Sciatic nerve (tissue), 2 donors: ENCODE measurements around the gene ZBTB5. TPM values are rescaled to one million over a fixed set of nuclear protein-coding genes. Genes with fewer than 3 reads are reported as not detected.
A peak's percentile ranks its signal among the peaks of the same experiment; 100 is the strongest.
"Not testable (repeated sequence)": the region's sequence is repeated elsewhere in the genome, so short reads cannot be mapped to it uniquely, and the experiment has no call there.

Source experiments
- ATAC-seq: fragments of 200-7000 bp; cut with Tn5 transposase; one replicate; pipeline ENCODE4 v1.9.1; 2020; ENCODE audit warnings: mild to moderate bottlenecking, moderate library complexity
- DNase-seq: peaks from one replicate; pipeline ENCODE4 v3.0.0-alpha.2; 2020; ENCODE audit warnings: low spot score
- intact Hi-C: fragments of 100-400 bp; cut with DNase I; formaldehyde crosslinking; loops from one replicate; pipeline ENCODE4 v1.14.2; 2022
- total RNA-seq: library from RNA; stranded (reverse); fragmentation: NEBNext Ultra II Directional; extraction: Animal tissue kit (Norgen Biotek cat#: 25700); gene quantifications from one replicate; pipeline ENCODE4 v1.2.1, GENCODE V29; 2021
- donor health status: DM: no; HTN: no; CAD: no.
- donor health status: DM: no; HTN: no; CAD: no.

ZBTB5 gene
- total RNA-seq, 1 donor from 2014 or later: 11.3 TPM

GRCh38 chr9:37412431-37413151, 52.7 kb downstream of the ZBTB5 start:
- no peak for DNase-seq
- intact Hi-C loops: no loop called here
- no peak for ATAC-seq

DNA sequence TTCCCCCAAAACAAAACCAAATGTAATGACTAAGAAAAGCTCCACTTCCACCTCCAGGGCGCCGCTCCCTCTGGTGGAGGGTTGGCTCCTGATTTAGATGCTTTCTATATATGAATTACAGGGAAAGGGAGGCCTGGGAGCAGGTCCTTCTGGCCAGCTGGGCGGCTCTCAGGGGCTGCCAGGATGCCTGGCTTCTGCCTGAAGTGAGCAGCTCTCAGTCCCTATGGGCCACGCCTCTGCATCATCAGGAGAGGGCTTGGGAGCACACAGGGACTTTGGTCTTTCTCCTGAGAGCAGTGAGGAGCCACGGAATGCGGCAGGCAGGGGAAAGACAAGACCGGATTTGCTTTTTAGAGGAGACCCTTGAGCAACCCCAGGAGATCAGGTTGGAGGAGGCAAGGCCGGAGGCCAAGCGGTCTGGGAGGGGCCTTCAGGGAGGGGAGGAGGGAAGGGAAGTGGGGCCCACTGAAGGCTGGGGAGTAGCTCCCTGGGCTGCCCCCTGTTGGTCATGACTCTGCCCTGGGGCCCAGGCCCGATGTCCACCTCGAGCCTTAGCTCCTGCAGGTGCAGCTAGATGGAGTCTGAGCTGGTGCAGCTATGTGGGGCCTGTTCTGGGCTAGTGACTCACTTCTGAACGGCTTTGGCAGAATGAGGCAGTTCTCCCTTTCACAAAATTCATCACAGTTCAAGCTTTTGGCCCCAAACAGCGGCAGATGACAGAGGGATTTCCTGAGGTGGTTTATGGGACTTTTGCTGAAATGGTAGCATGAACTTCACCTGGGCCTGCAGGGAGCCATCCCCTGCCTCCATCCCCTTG, 54.1 kb downstream of the ZBTB5 start:
- ATAC-seq: no peak
- no peak for DNase-seq
- intact Hi-C loops: no loop called here

DNA sequence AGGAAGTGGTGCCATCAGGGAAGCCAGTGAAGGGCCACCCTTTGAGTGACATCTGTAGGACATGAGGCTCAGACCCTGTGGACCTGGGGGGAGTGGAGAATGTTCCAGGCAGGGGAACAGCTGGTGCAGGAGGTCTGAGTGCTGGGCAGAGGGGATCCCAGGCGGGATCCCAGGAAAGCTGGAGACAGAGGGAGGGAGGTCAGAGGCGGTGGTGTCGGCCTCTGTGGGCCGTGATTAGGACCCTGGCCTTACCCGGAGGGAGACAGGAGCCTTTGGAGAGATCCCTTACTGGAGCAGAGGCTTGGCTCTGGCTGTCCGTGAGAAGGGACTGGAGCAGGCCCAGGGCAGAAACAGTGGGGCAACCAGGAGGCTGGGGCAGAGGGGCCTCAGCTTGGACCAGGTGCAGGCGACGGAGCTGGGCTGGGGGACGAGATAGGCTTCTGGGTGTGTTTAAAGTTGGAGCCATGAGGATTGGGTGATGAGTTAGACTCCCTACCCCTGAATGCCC, 54.8 kb downstream of the ZBTB5 start:
- intact Hi-C loops: no loop called here
- no peak for DNase-seq
- no peak for ATAC-seq

GRCh38 chr9:37408933-37409710, 56.1 kb downstream of the ZBTB5 start:
- intact Hi-C loops: no loop called here
- DNase-seq (no peak), ATAC-seq (no peak)

GRCh38 chr9:37407468-37407867, 57.8 kb downstream of the ZBTB5 start:
- DNase-seq (no peak), ATAC-seq (no peak)
- intact Hi-C loops: no loop called here

- no peak for ATAC-seq
- no peak for DNase-seq
- intact Hi-C loops: no loop called here
Measured at GRCh38 chr9:37406603-37407401, 58.4 kb downstream of the ZBTB5 start.

GRCh38 chr9:37405764-37406380, 59.4 kb downstream of the ZBTB5 start:
- ATAC-seq (no peak), DNase-seq (no peak)
- intact Hi-C loops: no loop called here

DNA sequence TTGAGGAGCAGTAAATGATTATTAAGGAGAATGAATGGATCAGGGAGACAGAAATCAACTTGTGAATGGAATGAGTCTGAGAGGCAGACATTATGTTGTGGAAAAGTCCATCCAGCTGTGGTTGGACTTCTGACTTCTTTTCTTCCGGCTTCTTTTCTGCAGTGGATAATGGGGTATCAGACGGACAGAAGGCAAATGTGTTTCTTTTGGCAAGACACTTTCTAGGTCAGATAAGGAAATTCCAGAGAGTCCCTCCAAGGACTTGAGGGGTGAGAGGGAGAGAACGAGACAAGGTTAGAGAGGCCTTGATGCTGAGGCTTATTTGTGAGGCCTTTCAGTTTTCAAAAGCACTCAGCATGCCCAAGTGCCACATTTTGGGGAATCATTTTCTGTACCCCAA, 59.9 kb downstream of the ZBTB5 start:
- peak; percentile 32 for ATAC-seq
- intact Hi-C loops: no loop called here
- DNase-seq: no peak

GRCh38 chr9:37404590-37404989, 60.7 kb downstream of the ZBTB5 start:
- intact Hi-C loops: loop anchor here (5.0 kb wide), 1 partner anchor 277 kb away; no protein-coding TSS in a partner anchor
- no peak for ATAC-seq
- no peak for DNase-seq

GRCh38 chr9:37399336-37399735, 65.9 kb downstream of the ZBTB5 start:
- intact Hi-C loops: no loop called here
- ATAC-seq: no peak

DNA sequence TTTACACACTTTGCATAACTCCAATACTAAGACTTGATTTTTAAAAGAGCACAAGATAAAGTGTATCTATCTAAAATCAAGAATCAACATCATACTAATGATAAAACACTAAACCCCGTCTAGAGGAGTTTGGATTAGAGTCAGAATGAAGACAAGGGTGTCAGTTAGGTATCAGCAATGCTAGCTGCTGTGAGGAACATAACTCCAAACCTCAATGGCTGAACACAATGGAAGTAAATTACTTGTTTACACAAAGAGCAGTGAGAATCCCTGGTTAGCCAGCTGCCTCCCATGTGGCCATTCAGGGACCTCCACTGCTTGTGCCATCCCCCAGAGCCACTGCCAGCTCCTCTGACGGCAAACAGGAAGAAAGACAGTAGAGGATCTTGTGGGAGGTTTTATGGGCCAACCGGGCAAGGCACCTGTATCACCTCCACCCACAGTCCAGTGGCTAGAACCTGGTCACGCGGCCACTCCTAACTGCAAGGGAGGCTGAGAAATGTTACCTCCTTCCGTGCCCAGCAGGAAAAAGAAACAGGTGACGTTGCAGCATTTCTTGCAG, 66.7 kb downstream of the ZBTB5 start:
- ATAC-seq (no peak), DNase-seq (no peak)
- intact Hi-C loops: no loop called here

More at GRCh38 chr9:37399336-37399735, 65.9 kb downstream of the ZBTB5 start:
- no peak for DNase-seq

DNA sequence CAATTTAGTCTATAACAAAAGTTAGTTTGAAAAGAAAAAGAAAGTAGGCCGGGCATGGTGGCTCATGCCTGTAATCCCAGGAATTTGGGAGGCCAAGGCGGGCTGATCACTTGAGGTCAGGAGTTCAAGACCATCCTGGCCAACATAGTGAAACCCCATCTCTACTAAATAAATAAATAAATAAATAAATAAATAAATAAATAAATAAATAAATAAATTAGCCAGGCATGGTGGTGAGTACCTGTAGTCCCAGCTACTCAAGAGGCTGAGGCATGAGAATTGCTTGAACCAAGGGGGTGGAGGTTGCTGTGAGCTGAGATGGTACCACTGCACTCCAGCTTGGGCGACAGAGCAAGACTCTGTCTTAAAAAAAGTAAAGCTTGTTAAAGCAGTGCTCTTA, 67.3 kb downstream of the ZBTB5 start:
- intact Hi-C loops, ATAC-seq, DNase-seq: not testable (repeated sequence)

GRCh38 chr9:37395663-37396062, 69.6 kb downstream of the ZBTB5 start:
- DNase-seq: no peak
- ATAC-seq: no peak
- intact Hi-C loops: no loop called here

DNA sequence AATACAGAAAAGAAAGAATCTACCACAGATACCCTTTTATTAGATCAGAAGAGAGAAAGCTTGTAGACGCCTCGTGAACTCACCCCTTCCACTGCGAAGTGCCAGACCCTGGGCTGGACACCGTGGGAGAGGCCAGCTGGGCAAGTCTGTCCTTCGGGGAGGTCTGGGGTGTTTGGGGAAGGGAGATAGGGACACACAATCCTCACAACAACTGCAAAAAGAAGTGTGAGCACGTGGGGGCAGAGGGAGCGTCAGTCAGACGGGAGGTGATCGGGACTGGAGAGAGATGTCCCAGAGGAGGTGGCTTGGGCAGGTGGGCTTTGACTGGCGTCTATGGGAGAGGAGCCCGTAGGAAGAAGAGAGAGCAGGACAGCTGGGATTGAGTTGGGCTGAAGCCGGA, 70.0 kb downstream of the ZBTB5 start:
- no peak for ATAC-seq
- intact Hi-C loops: no loop called here

DNA sequence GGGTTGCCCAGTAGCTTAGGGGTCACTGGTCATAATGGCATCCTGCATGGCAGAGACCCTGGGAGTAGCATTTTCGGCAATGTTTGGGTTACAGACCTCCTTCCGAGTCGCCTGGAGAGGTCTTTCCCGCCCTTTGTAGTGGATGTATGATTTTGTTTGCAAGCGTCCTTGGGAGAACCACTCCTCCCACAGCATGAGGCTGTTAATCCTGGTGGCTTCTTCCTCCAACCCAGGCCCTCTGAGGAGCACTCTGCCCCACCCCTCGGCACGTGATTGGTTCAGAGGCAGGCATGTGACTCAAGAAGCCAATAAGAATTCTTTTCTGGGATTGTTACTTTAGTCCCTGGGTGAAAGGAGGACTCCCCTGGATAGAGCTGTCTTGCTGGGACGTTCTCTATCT, 73.0 kb downstream of the ZBTB5 start:
- DNase-seq (no peak), ATAC-seq (no peak)
- intact Hi-C loops: no loop called here

More for the DNA sequence above, 70.0 kb downstream of the ZBTB5 start:
- no peak for DNase-seq

DNA sequence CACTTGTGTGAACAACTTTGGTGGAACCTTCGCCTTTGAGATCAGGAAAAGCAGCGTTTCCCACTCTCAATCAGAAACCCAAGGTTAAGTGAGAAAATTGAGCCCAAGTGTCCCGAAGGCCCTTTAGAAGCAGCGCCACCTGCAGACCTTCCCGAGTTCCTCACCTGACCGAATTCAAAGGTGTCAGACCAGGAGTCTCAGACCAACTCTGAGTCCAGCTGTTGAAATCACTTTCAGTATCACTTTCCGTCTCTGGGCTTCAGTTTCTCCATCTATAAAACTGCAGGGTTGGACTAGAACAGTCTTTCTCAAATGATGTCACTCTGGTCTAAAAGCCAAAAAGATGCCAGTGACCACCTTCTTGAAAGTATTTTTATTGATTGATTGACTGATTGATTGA, 74.5 kb downstream of the ZBTB5 start:
- intact Hi-C loops: no loop called here
- no peak for ATAC-seq
- no peak for DNase-seq
